SU-DHL-6 (cell line): ENCODE measurements around the gene CFAP44.
"Not testable (repeated sequence)": the region's sequence is repeated elsewhere in the genome, so short reads cannot be mapped to it uniquely, and the experiment has no call there.

Experiments
- H2AFZ ChIP-seq: fragments of 200-600 bp; sonication (generic); 2 replicates; pipeline ENCODE4 v1.6.1; 2014; ENCODE audit warnings: low read depth, mild to moderate bottlenecking, moderate library complexity, mixed read lengths, antibody characterized with exemption, low read length; ENCODE audit not compliant: severe bottlenecking
- H3F3A ChIP-seq: fragments of 200-600 bp; shearing (Covaris generic); 2 replicates; pipeline ENCODE4 v1.6.0; 2016; ENCODE audit warnings: antibody characterized with exemption, mild to moderate bottlenecking; ENCODE audit not compliant: insufficient read depth
- H3K27ac ChIP-seq: fragments of 200-600 bp; sonication (generic); 2 replicates; pipeline ENCODE4 v1.5.1; 2016; ENCODE audit warnings: low read depth, mild to moderate bottlenecking, low read length, moderate library complexity, mixed read lengths
- H3K27me3 ChIP-seq: fragments of 200-600 bp; sonication (generic), shearing (Covaris generic); 2 replicates; pipeline ENCODE4 v1.6.0; 2014; ENCODE audit warnings: mild to moderate bottlenecking, low read length
- H3K36me3 ChIP-seq: fragments of 200-600 bp; sonication (generic); 2 replicates; pipeline ENCODE4 v1.6.1; 2014; ENCODE audit warnings: mild to moderate bottlenecking, low read length, mixed read lengths
- H3K4me2 ChIP-seq: fragments of 300-600, 200-600 bp; shearing (Covaris generic), sonication (generic); 2 replicates; pipeline ENCODE4 v1.6.0; 2014; ENCODE audit warnings: low read length, low read depth, mild to moderate bottlenecking; ENCODE audit not compliant: poor library complexity, severe bottlenecking
- H3K4me3 ChIP-seq: fragments of 200-600 bp; sonication (generic); 2 replicates; pipeline ENCODE4 v1.5.1; 2014; ENCODE audit warnings: antibody characterized with exemption, low read length, mild to moderate bottlenecking, mixed read lengths; ENCODE audit not compliant: insufficient read depth, poor library complexity, severe bottlenecking
- H3K79me2 ChIP-seq: fragments of 200-600 bp; sonication (generic); 2 replicates; pipeline ENCODE4 v1.6.1; 2014; ENCODE audit warnings: mild to moderate bottlenecking, low read length, moderate library complexity; ENCODE audit not compliant: insufficient read depth
- H3K9ac ChIP-seq: fragments of 200-600 bp; sonication (generic); 2 replicates; pipeline ENCODE4 v1.7.0; 2014; ENCODE audit warnings: mild to moderate bottlenecking, low read length
- H3K9me2 ChIP-seq: fragments of 200-600 bp; sonication (generic); replicated peaks from 2 replicates; pipeline ENCODE4 v1.6.1; 2014; ENCODE audit warnings: low read length; ENCODE audit not compliant: insufficient read depth
- H3K9me3 ChIP-seq: fragments of 200-600 bp; sonication (generic); 2 replicates; pipeline ENCODE4 v1.6.1; 2014; ENCODE audit warnings: low read length, mixed read lengths; ENCODE audit not compliant: insufficient read depth
- H4K20me1 ChIP-seq: fragments of 200-600 bp; sonication (generic); 2 replicates; pipeline ENCODE4 v1.6.1; 2014; ENCODE audit warnings: low read depth, mild to moderate bottlenecking, antibody characterized with exemption, low read length, moderate library complexity, mixed read lengths
- CTCF ChIP-seq: fragments of 200-600 bp; sonication (generic); IDR thresholded peaks from one replicate; pipeline ENCODE4 v1.5.1; 2017; ENCODE audit warnings: antibody characterized with exemption, mild to moderate bottlenecking, low read length, moderate library complexity; ENCODE audit not compliant: insufficient read depth, poor library complexity, severe bottlenecking
- EZH2phosphoT487 ChIP-seq: fragments of 200-600 bp; sonication (generic), shearing (Covaris generic); conservative IDR thresholded peaks from 2 replicates; pipeline ENCODE4 v1.6.1; 2018; ENCODE audit warnings: mild to moderate bottlenecking, antibody characterized with exemption, low read length, moderate library complexity, mixed read lengths

CFAP44 gene

GRCh38 chr3:113461488-113461887 lies 20.2 kb upstream of the CFAP44 start:
- H3K36me3 ChIP-seq = peaks cover 11% of the 10 kb centered on the region; the same call in 1 of the 2 replicates
- TF ChIP-seq EZH2phosphoT487 = no peak
- no peak for TF ChIP-seq CTCF

GRCh38 chr3:113458554-113458953 lies 17.3 kb upstream of the CFAP44 start:
- H3F3A ChIP-seq, H3K9ac ChIP-seq, H3K9me3 ChIP-seq, H3K79me2 ChIP-seq, H4K20me1 ChIP-seq, H3K27ac ChIP-seq, H3K27me3 ChIP-seq, H2AFZ ChIP-seq, H3K4me2 ChIP-seq, H3K4me3 ChIP-seq, H3K9me2 ChIP-seq: not testable (repeated sequence)
- peaks cover 11% of the 10 kb centered on the region; the same call in 1 of the 2 replicates for H3K36me3 ChIP-seq

More at GRCh38 chr3:113461488-113461887, 20.2 kb upstream of the CFAP44 start:
- H3K9me2 ChIP-seq = no peaks in the 10 kb centered on the region
- no peak overlapping the region for H3K9ac ChIP-seq
- no peak overlapping the region for H3K27ac ChIP-seq
- no peak overlapping the region for H3K4me2 ChIP-seq
- H3K27me3 ChIP-seq = no peaks in the 10 kb centered on the region
- H2AFZ ChIP-seq = no peak overlapping the region
- H3F3A ChIP-seq = no peaks in the 10 kb centered on the region
- H3K9me3 ChIP-seq = no peaks in the 10 kb centered on the region
- no peaks in the 10 kb centered on the region for H4K20me1 ChIP-seq
- no peaks in the 10 kb centered on the region for H3K79me2 ChIP-seq
- no peak overlapping the region for H3K4me3 ChIP-seq

- no peaks in the 10 kb centered on the region for H3K9me2 ChIP-seq
- H3K27me3 ChIP-seq = no peaks in the 10 kb centered on the region
- H4K20me1 ChIP-seq = no peaks in the 10 kb centered on the region
- H3F3A ChIP-seq = no peaks in the 10 kb centered on the region
- TF ChIP-seq EZH2phosphoT487 = no peak
- no peak for TF ChIP-seq CTCF
- H3K36me3 ChIP-seq = peaks cover 5% of the 10 kb centered on the region; the same call in 1 of the 2 replicates
- no peak overlapping the region for H3K27ac ChIP-seq
- H3K9ac ChIP-seq = no peak overlapping the region
- no peak overlapping the region for H2AFZ ChIP-seq
- no peak overlapping the region for H3K4me2 ChIP-seq
- H3K79me2 ChIP-seq = no peaks in the 10 kb centered on the region
- no peaks in the 10 kb centered on the region for H3K9me3 ChIP-seq
- no peak overlapping the region for H3K4me3 ChIP-seq
Observed at GRCh38 chr3:113455446-113455845, 14.2 kb upstream of the CFAP44 start.

GRCh38 chr3:113454630-113455029 lies 13.3 kb upstream of the CFAP44 start:
- TF ChIP-seq CTCF (no peak), EZH2phosphoT487 (no peak)
- no peak overlapping the region for H3K27ac ChIP-seq
- no peaks in the 10 kb centered on the region for H3K27me3 ChIP-seq
- H3K4me3 ChIP-seq = no peak overlapping the region
- no peak overlapping the region for H2AFZ ChIP-seq
- H3K36me3 ChIP-seq = no peaks in the 10 kb centered on the region
- H3K79me2 ChIP-seq = no peaks in the 10 kb centered on the region
- no peak overlapping the region for H3K4me2 ChIP-seq
- H4K20me1 ChIP-seq = no peaks in the 10 kb centered on the region
- H3K9me3 ChIP-seq = no peaks in the 10 kb centered on the region
- H3F3A ChIP-seq = no peaks in the 10 kb centered on the region
- H3K9ac ChIP-seq = no peak overlapping the region
- H3K9me2 ChIP-seq = no peaks in the 10 kb centered on the region
